CMK (cell line): Measurements from ENCODE around the gene ZNF484.
"Not testable (repeated sequence)": the region's sequence is repeated elsewhere in the genome, so short reads cannot be mapped to it uniquely, and the experiment has no call there.

Source experiments
- DNase-seq: peaks from one replicate; pipeline ENCODE4 v3.0.0-alpha.2; 2010; ENCODE audit warnings: low read depth

Gene ZNF484

GRCh38 chr9:92860867-92861266 is 17.0 kb downstream of the ZNF484 start:
- no peak for DNase-seq

DNA sequence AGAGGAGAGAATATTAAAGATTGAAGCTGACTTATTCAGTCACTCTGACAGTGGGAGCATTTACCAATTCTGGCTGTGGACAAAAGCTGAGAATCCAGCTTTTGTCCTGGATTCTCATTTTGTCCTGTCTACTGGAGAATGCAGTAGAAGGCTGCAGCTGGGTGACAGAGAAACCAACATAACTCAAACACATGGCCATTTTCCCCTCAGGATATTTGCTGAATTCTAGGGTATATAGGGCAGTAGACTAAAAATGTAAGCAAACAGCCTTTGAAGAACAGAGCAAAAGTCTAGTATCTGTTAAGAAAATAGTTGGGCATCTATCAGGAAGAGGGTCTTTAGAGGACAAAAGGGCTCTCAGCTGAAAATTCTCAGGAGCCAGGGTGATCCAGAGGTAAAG is 20.6 kb downstream of the ZNF484 start:
- DNase-seq: no peak

GRCh38 chr9:92853716-92854115 is 24.1 kb downstream of the ZNF484 start:
- DNase-seq: no peak

DNA sequence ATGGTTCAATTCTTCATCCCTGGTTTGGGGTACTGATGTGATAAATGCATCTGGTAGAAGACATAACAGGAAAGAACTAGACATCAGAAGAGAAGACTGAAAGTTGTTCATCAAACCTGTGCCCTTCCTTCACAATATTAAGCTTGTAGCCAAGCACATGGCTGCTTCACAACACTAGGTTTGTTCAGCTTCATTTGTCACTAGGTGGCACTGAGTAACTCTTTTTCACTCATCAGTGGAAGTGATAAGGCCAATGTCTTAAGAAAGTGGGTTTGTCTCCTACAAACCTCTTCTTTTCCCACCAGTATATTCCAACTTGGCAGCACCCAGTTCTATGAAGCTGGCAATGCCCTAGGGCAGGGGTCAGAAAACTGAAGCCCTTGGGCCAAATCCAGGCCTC is 26.9 kb downstream of the ZNF484 start:
- no peak for DNase-seq

- not testable (repeated sequence) for DNase-seq
Measured at GRCh38 chr9:92848740-92849139, 29.1 kb downstream of the ZNF484 start.

DNA sequence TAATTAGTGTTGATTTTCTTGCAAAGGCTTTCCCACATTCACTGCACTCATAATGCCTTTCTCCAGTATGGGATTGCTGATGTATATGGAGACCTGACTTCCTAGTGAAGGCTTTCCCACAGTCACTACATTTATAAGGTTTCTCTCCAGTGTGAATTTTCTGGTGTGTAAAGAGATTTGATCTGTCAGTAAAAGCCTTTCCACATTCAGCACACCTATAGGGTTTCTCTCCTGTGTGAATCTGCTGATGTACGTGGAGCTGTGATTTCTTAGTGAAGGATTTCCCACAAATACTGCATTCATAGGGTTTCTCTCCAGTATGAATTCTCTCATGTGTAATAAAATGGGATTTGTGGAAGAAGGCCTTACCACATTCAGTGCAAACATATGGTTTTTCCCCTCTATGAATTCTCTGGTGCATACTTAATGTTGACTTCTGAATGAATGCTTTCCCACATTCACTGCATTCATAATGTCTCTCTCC is 31.1 kb downstream of the ZNF484 start:
- no peak for DNase-seq

DNA sequence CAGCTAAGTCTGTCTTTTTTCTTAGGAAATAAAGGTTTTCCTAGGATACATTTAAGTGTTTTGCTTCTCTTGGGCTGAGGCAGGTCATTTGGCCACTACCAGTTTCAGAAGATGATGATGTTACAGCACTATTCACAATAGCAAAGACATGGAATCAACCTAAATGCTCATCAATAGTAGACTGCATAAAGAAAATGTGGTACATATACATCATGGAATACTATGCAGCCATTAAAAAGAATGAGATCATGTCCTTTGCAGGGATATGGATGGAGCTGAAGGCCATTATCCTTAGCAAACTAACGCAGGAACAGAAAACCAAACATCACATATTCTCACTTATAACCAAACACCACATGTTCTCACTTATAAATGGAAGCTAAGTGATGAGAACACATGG is 39.4 kb downstream of the ZNF484 start:
- not testable (repeated sequence) for DNase-seq

DNA sequence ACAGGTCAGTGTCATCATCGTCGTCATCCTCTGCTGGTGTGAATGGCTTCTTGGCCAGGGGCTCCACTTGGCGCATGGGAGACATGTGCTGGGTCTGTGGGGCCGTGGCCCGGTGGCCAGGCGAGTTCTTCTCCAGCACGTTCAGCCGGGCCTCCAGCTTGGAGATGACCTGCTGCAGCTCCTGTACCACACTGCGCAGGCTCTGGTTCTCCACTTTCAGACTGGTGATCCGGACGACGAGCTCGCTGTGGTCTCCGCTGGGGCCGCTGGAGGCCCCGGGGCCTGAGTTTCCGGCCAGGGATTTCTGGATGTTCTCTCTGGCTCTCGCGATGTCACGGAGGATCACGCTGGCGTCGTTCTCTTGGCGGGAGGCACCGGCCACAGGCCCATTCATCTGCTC is 40.6 kb downstream of the ZNF484 start:
- no peak for DNase-seq

GRCh38 chr9:92829420-92829819 is 48.4 kb downstream of the ZNF484 start:
- no peak for DNase-seq

DNA sequence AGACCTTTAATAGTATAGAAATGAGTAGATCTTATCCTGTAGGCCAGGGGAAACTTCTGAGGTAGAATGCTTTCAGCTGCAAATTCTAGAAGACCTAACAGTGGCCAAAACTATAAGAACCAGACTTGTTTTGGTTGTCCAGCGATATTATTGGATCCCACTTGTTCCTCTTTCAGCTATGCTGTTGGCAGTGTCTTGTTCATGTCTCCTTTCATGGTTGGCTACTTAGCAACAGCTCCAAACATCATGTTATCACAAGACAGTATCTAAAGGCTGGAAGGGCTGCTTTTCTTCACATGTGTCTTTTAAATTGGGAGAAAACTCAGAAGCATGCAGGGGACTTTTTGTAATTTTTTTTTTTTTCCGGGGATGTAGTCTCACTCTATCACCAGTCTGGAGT is 52.8 kb downstream of the ZNF484 start:
- DNase-seq: not testable (repeated sequence)

GRCh38 chr9:92820964-92821363 is 56.9 kb downstream of the ZNF484 start:
- DNase-seq: no peak

- DNase-seq: not testable (repeated sequence)
Measured at GRCh38 chr9:92819898-92820297, 57.9 kb downstream of the ZNF484 start.

- not testable (repeated sequence) for DNase-seq
Measured at GRCh38 chr9:92809629-92810326, 68.1 kb downstream of the ZNF484 start.

- no peak for DNase-seq
Measured at GRCh38 chr9:92808726-92809451, 68.9 kb downstream of the ZNF484 start.

- DNase-seq: no peak
Measured at GRCh38 chr9:92807757-92808725, 69.8 kb downstream of the ZNF484 start.

- no peak for DNase-seq
Measured at GRCh38 chr9:92807031-92807756, 70.6 kb downstream of the ZNF484 start.

- no peak for DNase-seq
Measured at GRCh38 chr9:92804727-92805126, 73.1 kb downstream of the ZNF484 start.

DNA sequence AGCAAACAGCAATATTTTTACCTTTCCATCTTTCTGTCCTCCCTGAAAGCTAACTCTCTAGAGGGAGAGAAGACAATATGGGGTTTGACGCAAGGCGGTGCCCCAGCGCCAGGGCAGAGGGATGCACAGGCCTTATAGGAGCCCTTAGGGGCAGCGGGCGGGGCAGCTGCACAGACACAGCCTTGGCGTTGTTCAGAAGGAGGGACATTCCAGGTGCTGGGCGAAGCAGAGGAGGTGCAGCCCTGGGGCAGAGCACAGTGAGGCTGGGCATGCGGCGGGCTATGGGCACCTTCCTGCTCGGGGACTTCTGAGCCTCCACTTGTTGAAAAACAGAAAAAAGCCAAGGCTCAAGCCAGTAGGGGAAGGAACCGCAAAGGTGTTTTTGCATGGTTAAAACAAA is 79.5 kb downstream of the ZNF484 start:
- DNase-seq: no peak

- not testable (repeated sequence) for DNase-seq
Measured at GRCh38 chr9:92796337-92796804, 81.5 kb downstream of the ZNF484 start.

DNA sequence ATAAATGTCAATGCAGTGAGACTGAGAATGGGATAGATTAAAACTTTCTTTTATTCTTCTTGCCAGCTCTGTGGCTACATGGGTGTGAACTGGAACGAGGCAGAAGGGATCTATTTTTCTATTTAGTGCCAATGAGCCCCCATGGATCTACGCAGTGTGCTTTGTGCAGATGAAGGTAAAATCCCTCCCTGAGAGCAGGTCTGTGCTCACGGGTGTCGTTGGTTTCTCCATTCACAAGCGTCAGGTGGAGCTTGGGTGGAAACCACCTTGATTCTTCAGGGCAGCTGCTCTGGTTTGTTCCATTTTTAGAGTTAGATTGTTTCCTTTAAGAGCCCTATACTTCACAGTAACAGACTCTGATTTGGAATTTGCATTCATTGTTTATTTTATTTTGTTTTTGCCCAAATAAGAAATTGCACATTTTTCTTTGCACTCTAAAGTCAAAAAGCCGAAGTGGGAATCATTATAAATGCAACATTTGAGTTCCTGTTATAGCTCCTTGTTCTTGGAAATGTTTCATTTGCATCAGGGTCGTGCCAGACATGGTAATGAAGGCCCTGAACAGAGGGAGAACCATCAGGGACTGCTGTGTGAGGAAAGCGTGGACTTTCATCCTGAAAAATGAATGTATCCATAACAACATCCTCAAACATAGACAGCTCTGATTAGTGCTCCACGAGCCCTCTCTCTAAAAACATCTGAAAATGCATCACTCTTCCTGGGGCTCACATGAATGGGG is 82.1 kb downstream of the ZNF484 start:
- DNase-seq: no peak
